ENCODE results near the gene TSEN2. TPM values are rescaled to one million over a fixed set of nuclear protein-coding genes. Genes with fewer than 3 reads are reported as not detected.

The TSEN2 gene
- total RNA-seq, 1 experiment from 2014 or later: 26.8 TPM

DNA sequence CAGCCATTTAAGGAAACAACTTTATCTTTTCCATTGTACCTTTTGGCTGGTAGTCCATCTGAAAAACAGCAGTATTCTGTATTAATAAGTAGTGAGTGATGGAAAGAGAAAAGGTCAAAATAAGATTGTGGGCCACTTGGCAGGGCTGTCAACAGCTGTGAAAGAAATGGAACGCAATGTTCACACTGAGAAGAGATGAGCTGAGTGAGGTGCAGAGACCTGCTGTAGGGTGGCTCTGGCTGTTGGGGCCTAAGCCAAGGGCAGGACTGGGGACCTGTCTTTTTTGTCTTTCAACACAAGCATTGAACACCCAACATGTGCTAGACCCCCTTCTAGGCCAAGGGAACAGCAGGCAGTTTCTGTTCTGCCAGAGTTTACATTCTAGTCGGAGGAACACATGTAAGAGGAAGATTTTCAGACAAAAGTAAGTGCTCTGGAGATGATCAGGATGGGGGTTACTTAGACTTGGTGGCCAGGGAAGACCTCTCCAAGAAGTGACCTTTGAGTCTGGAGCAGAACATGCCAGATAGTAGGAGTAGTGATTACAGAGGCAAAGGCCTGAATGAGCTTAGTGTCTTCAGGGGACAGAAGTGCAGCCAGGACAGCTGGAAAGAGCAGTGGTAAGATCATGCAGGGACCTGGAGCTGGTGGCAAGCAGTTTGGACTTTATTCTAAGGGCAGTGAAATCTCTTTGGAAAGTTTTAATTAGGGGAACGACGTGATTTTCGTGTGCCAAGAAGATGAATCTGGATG, 29.6 kb downstream of the TSEN2 start:
- Histone ChIP-seq H4K20me1 (ENCODE audit: insufficient read depth) (no peaks in the 10 kb centered on the region; the same call in 1 of the 2 replicates), H3K4me1 (replicated peaks; ENCODE audit: insufficient read depth) (no peaks in the 10 kb centered on the region), H3K9me2 (ENCODE audit: insufficient read depth) (no peaks in the 10 kb centered on the region), H3K27ac (no peak overlapping the region), H3K27me3 (ENCODE audit: insufficient read depth, low read depth) (no peaks in the 10 kb centered on the region), H3K9me3 (ENCODE audit: insufficient read depth, low read depth) (no peaks in the 10 kb centered on the region), H3K79me2 (ENCODE audit: low read depth) (peaks cover 4% of the 10 kb centered on the region; the same call in 1 of the 2 replicates), H3K4me2 (no peak overlapping the region), H3K4me3 (no peak overlapping the region), H3K36me3 (ENCODE audit: low read depth) (peaks cover 4% of the 10 kb centered on the region; the same call in 1 of the 2 replicates), H2AFZ (no peak overlapping the region), H3F3A (ENCODE audit: insufficient read depth, low read depth) (0 out of 2 replicates have a peak, but pooled peaks cover 15% of the 10 kb centered on the region)
- DNase-seq: no peak
- POLR2A ChIA-PET (ENCODE audit: unreplicated experiment): no interaction called here
- intact Hi-C loops (cut with micrococcal nuclease; ENCODE audit: unreplicated experiment): no loop called here
- CTCF ChIA-PET: no interaction called here
- TF ChIP-seq, protein P1, sequence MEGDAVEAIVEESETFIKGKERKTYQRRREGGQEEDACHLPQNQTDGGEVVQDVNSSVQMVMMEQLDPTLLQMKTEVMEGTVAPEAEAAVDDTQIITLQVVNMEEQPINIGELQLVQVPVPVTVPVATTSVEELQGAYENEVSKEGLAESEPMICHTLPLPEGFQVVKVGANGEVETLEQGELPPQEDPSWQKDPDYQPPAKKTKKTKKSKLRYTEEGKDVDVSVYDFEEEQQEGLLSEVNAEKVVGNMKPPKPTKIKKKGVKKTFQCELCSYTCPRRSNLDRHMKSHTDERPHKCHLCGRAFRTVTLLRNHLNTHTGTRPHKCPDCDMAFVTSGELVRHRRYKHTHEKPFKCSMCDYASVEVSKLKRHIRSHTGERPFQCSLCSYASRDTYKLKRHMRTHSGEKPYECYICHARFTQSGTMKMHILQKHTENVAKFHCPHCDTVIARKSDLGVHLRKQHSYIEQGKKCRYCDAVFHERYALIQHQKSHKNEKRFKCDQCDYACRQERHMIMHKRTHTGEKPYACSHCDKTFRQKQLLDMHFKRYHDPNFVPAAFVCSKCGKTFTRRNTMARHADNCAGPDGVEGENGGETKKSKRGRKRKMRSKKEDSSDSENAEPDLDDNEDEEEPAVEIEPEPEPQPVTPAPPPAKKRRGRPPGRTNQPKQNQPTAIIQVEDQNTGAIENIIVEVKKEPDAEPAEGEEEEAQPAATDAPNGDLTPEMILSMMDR (conservative IDR thresholded peaks at IDR 0.05): no peak
- no peak for TF ChIP-seq EZH2 (IDR thresholded peaks at IDR 0.05; ENCODE audit: low read depth)
- no TSS peak for BruUV-seq (replicated peaks)

DNA sequence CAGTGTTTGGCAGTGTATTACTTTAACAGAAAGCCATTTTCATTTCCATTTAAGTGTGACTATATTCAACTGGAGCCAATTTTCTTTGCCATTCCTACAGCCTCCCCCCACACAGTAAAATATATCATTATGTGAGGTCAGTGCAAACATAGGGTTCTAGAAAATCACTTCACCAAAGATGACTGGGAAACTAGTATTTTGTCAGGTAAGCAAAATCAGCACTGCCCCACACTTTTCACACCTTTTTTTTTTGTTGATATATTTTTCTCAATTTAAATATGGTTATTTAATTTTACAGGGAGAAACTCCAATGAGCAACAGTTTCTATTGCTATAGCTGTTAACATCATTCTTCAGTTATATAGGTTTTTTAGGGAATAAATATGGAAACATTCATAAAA, 31.4 kb downstream of the TSEN2 start:
- no TSS peak for BruUV-seq (replicated peaks)
- H3K79me2 ChIP-seq (ENCODE audit: low read depth): peaks cover 4% of the 10 kb centered on the region; the same call in 1 of the 2 replicates
- TF ChIP-seq, protein P1 (conservative IDR thresholded peaks at IDR 0.05): no peak
- TF ChIP-seq EZH2 (IDR thresholded peaks at IDR 0.05; ENCODE audit: low read depth): no peak
- no peak overlapping the region for H3K27ac ChIP-seq
- H3K9me2 ChIP-seq (ENCODE audit: insufficient read depth): no peaks in the 10 kb centered on the region
- CTCF ChIA-PET: no interaction called here
- H3K4me2 ChIP-seq: no peak overlapping the region
- POLR2A ChIA-PET (ENCODE audit: unreplicated experiment): no interaction called here
- H4K20me1 ChIP-seq (ENCODE audit: insufficient read depth): no peaks in the 10 kb centered on the region; the same call in 1 of the 2 replicates
- H3K4me3 ChIP-seq: no peak overlapping the region
- H2AFZ ChIP-seq: no peak overlapping the region
- intact Hi-C loops (cut with micrococcal nuclease; ENCODE audit: unreplicated experiment): no loop called here
- H3K36me3 ChIP-seq (ENCODE audit: low read depth): peaks cover 4% of the 10 kb centered on the region; the same call in 1 of the 2 replicates
- H3F3A ChIP-seq (ENCODE audit: insufficient read depth, low read depth): 0 out of 2 replicates have a peak, but pooled peaks cover 15% of the 10 kb centered on the region
- H3K9me3 ChIP-seq (ENCODE audit: insufficient read depth, low read depth): no peaks in the 10 kb centered on the region
- H3K4me1 ChIP-seq (replicated peaks; ENCODE audit: insufficient read depth): no peaks in the 10 kb centered on the region
- no peaks in the 10 kb centered on the region for H3K27me3 ChIP-seq (ENCODE audit: insufficient read depth, low read depth)
- DNase-seq: no peak

DNA sequence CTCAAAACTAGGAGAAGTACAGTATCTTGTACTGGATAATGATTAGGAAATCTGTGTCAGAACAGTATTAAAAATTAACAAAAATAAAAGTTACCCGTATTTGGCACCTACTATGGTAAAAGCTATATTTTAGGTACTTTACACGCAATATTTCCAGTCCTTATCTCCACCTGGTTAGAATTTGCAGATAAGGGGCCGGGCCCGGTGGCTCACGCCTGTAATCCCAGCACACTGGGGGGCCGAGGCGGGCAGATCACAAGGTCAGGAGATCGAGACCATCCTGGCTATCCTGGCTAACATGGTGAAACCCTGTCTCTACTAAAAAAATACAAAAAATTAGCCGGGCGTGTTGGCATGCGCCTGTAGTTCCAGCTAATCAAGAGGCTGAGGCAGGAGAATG, 32.6 kb downstream of the TSEN2 start:
- ChIA-PET CTCF (no interaction called here), POLR2A (ENCODE audit: unreplicated experiment) (no interaction called here)
- H2AFZ ChIP-seq: no peak overlapping the region
- no peaks in the 10 kb centered on the region for H3K4me1 ChIP-seq (replicated peaks; ENCODE audit: insufficient read depth)
- no peaks in the 10 kb centered on the region for H3K27me3 ChIP-seq (ENCODE audit: insufficient read depth, low read depth)
- H3K36me3 ChIP-seq (ENCODE audit: low read depth): peaks cover 4% of the 10 kb centered on the region; the same call in 1 of the 2 replicates
- no peaks in the 10 kb centered on the region; the same call in 1 of the 2 replicates for H3K79me2 ChIP-seq (ENCODE audit: low read depth)
- H3F3A ChIP-seq (ENCODE audit: insufficient read depth, low read depth): 0 out of 2 replicates have a peak, but pooled peaks cover 10% of the 10 kb centered on the region
- H3K9me2 ChIP-seq (ENCODE audit: insufficient read depth): no peaks in the 10 kb centered on the region
- no TSS peak for BruUV-seq (replicated peaks)
- DNase-seq: no peak
- no peak overlapping the region for H3K4me3 ChIP-seq
- no peaks in the 10 kb centered on the region for H3K9me3 ChIP-seq (ENCODE audit: insufficient read depth, low read depth)
- no peaks in the 10 kb centered on the region; the same call in 1 of the 2 replicates for H4K20me1 ChIP-seq (ENCODE audit: insufficient read depth)
- TF ChIP-seq EZH2 (IDR thresholded peaks at IDR 0.05; ENCODE audit: low read depth): no peak
- H3K4me2 ChIP-seq: no peak overlapping the region
- H3K27ac ChIP-seq: no peak overlapping the region
- intact Hi-C loops (cut with micrococcal nuclease; ENCODE audit: unreplicated experiment): no loop called here
